ENCODE measurements around the gene PGAP6. TPM values are rescaled to one million over a fixed set of nuclear protein-coding genes. Genes with fewer than 3 reads are reported as not detected.

PGAP6 gene
- total and polyA plus RNA-seq, 2 of the 13 experiments (the other 11 are each of a cell fraction or from before 2014, with no cell fraction given), result 52.7 to 136 TPM

DNA sequence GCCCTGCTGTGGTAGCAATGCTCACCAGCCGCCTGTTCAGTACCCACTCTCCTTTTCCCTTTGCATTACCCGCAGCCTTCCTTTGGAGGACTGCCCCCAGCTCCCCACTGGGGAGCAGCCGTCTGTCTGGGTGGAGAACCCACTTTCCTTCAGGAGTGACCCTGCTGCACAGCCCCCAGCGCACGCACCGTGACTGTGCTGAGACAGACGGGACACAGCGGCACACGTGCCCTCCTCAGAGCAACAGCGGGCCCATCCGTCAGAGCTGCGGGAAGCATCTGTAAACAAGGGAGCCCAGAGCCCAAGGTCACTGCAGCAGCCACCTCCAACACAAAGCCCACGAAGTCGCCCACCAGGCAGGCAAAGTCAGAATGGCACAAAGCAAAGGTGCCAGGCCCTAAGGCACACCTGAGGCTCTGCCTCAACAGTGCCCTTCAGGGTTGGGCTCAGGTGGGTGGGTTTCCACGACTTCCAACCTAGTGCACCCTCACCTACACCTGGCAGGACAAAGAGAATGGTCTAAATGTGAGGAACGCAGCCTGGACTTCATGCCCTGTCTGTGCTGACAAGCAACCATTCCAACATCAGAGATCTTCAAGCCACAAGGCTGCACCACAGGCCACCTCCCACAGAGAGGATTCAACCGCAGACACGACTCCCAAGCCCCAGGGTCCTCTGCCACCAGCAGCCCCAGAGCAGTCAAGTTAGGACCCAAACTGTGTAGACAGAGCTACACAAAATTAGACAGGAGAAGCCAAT, 39.1 kb downstream of the PGAP6 start (continued):
- no peak for TF ChIP-seq ZNF644 (CRISPR knock-in tag; IDR thresholded peaks at IDR 0.05; ENCODE audit: low read depth)
- TF ChIP-seq HOXA9 (CRISPR knock-in tag; IDR thresholded peaks at IDR 0.05; ENCODE audit: borderline replicate concordance), result no peak
- TF ChIP-seq ZNF780A (CRISPR knock-in tag; IDR thresholded peaks at IDR 0.05), result no peak
- TF ChIP-seq DMAP1 (CRISPR knock-in tag; IDR thresholded peaks at IDR 0.05), result peak; percentile 67; the same call in 1 of the 2 replicates
- TF ChIP-seq ARID4A (CRISPR knock-in tag; IDR thresholded peaks at IDR 0.05; ENCODE audit: borderline replicate concordance), result peak; percentile 86
- no peak for TF ChIP-seq CERS6 (CRISPR knock-in tag; IDR thresholded peaks at IDR 0.05)
- no peak for TF ChIP-seq SNAPC4 (CRISPR knock-in tag; IDR thresholded peaks at IDR 0.05)
- TF ChIP-seq MLX (CRISPR knock-in tag; IDR thresholded peaks at IDR 0.05), result peak; percentile 83
- peak; percentile 89 for TF ChIP-seq SAP130 (CRISPR knock-in tag; IDR thresholded peaks at IDR 0.05; ENCODE audit: low read depth)
- TF ChIP-seq, protein P1, sequence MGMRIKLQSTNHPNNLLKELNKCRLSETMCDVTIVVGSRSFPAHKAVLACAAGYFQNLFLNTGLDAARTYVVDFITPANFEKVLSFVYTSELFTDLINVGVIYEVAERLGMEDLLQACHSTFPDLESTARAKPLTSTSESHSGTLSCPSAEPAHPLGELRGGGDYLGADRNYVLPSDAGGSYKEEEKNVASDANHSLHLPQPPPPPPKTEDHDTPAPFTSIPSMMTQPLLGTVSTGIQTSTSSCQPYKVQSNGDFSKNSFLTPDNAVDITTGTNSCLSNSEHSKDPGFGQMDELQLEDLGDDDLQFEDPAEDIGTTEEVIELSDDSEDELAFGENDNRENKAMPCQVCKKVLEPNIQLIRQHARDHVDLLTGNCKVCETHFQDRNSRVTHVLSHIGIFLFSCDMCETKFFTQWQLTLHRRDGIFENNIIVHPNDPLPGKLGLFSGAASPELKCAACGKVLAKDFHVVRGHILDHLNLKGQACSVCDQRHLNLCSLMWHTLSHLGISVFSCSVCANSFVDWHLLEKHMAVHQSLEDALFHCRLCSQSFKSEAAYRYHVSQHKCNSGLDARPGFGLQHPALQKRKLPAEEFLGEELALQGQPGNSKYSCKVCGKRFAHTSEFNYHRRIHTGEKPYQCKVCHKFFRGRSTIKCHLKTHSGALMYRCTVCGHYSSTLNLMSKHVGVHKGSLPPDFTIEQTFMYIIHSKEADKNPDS (CRISPR knock-in tag; IDR thresholded peaks at IDR 0.05), result 0 out of 2 replicates have a peak, but pooled peaks have one; percentile 40
- 0 out of 2 replicates have a peak, but pooled peaks have one; percentile 49 for TF ChIP-seq CHCHD3 (CRISPR knock-in tag; IDR thresholded peaks at IDR 0.05)
- 0 out of 2 replicates have a peak, but pooled peaks have one; percentile 72 for TF ChIP-seq STAT5B (CRISPR knock-in tag; IDR thresholded peaks at IDR 0.05)
- peak; percentile 37; the same call in 1 of the 2 replicates for TF ChIP-seq ZKSCAN8 (CRISPR knock-in tag; IDR thresholded peaks at IDR 0.05; ENCODE audit: borderline replicate concordance)
- TF ChIP-seq RFXAP (CRISPR knock-in tag; IDR thresholded peaks at IDR 0.05; ENCODE audit: borderline replicate concordance), result peak; percentile 82; the same call in 1 of the 2 replicates
- peak; percentile 96 for TF ChIP-seq HNRNPL (IDR thresholded peaks at IDR 0.05; ENCODE audit: low read depth, low read length)
